Gastroesophageal sphincter (tissue), 4 donors: ENCODE data around the gene TTBK1. TPM values are rescaled to one million over a fixed set of nuclear protein-coding genes. Genes with fewer than 3 reads are reported as not detected.

Source experiments
- ATAC-seq: fragments of 150-250 bp; one replicate; pipeline ENCODE4 v1.9.1; 2016; ENCODE audit warnings: mild to moderate bottlenecking, moderate library complexity
- H3K27ac ChIP-seq, 4 donors: fragments of 200-600 bp; sonication (generic) in 3 of 4; 1 replicate in 3 of 4; 2 replicates in 1 of 4; pipeline ENCODE4 v1.5.1; 2016 to 2019
- H3K27me3 ChIP-seq: fragments of 200-600 bp; sonication (generic); one replicate; pipeline ENCODE4 v1.5.1; 2019
- H3K36me3 ChIP-seq, 2 donors: fragments of 200-600 bp; sonication (generic); one replicate each; pipeline ENCODE4 v1.5.1; 2019; ENCODE audit warnings: control low read depth in 1 of 2
- H3K4me1 ChIP-seq, 3 donors: fragments of 200-600 bp; sonication (generic); 1 replicate in 2 of 3; 2 replicates in 1 of 3; pipeline ENCODE4 v1.5.1; 2016 to 2019; ENCODE audit warnings: control low read depth in 2 of 3
- H3K4me3 ChIP-seq, 2 donors: fragments of 200-600 bp; sonication (generic); one replicate each; pipeline ENCODE4 v1.5.1; 2019; ENCODE audit warnings: mild to moderate bottlenecking in 1 of 2, moderate library complexity in 1 of 2
- H3K9me3 ChIP-seq, 3 donors: fragments of 200-600 bp; sonication (generic); one replicate each; pipeline ENCODE4 v1.5.1; 2017 to 2019; ENCODE audit warnings: control low read depth in 2 of 3
- CTCF ChIP-seq, 4 experiments: fragments of 200-600 bp in 2 of 4; fragments of 450-650 bp in 2 of 4; sonication (generic) in 1 of 4; IDR thresholded peaks; one replicate each; pipeline ENCODE4 v1.5.1; 2017 to 2019; ENCODE audit warnings: antibody characterized with exemption in 4 of 4, mild to moderate bottlenecking in 2 of 4, moderate library complexity in 2 of 4
- EP300 ChIP-seq: sonication (generic); formaldehyde crosslinking; IDR thresholded peaks from one replicate; pipeline ENCODE4 v1.6.1; 2017; ENCODE audit warnings: antibody characterized with exemption, mild to moderate bottlenecking
- POLR2A ChIP-seq, 2 donors: fragments of 450-650 bp; IDR thresholded peaks; one replicate each; pipeline ENCODE4 v1.6.1; 2017; ENCODE audit warnings: antibody characterized with exemption in 2 of 2, mild to moderate bottlenecking in 2 of 2, moderate library complexity in 1 of 2
- POLR2AphosphoS5 ChIP-seq: sonication (generic); formaldehyde crosslinking; IDR thresholded peaks from one replicate; pipeline ENCODE4 v1.6.1; 2017; ENCODE audit warnings: antibody characterized with exemption
- WGBS, 2 donors: methylation state at CpG; one replicate each; pipeline ENCODE4 v1.1.5; 2018; ENCODE audit warnings: low coverage in 1 of 2; 5-methylcytosine and 5-hydroxymethylcytosine counted together
- total RNA-seq, 4 donors: library from RNA; depleted of rRNA; stranded (reverse); fragments of >200 nt; gene quantifications; one replicate each; pipeline ENCODE4 v1.1.0, GENCODE V29; 2016

The TTBK1 gene
- total RNA-seq, 4 donors from 2014 or later: 0.08 to 0.20 TPM; not detected in 2

- no peak for TF ChIP-seq POLR2A (IDR thresholded peaks at IDR 0.05)
- no peak for TF ChIP-seq EP300
- TF ChIP-seq POLR2AphosphoS5: no peak
- TF ChIP-seq CTCF (IDR thresholded peaks at IDR 0.05): no peak
- ATAC-seq: no peak
- Histone ChIP-seq H3K27ac (no peak overlapping the region), H3K27me3 (peaks cover 16% of the 10 kb centered on the region), H3K4me1 (peaks cover 0 to under 1% (median 0%) of the 10 kb centered on the region in 3 donors), H3K9me3 (no peaks in the 10 kb centered on the region), H3K36me3 (no peaks in the 10 kb centered on the region), H3K4me3 (no peak overlapping the region)
- WGBS, 2 donors: 50 to 79% methylated on average over 3 of the region's 3 CpGs
Observed at GRCh38 chr6:43290339-43290904, 47.1 kb downstream of the TTBK1 start.

- no peaks in the 10 kb centered on the region for H3K36me3 ChIP-seq
- WGBS, 2 donors: 56 to 100% methylated on average over 1 to 5 of the region's 6 CpGs
- H3K4me1 ChIP-seq: no peaks in the 10 kb centered on the region
- no peak for ATAC-seq
- H3K9me3 ChIP-seq: no peaks in the 10 kb centered on the region
- no peak overlapping the region for H3K4me3 ChIP-seq
- H3K27ac ChIP-seq: no peak overlapping the region
- TF ChIP-seq POLR2A (IDR thresholded peaks at IDR 0.05) (no peak), POLR2AphosphoS5 (no peak), EP300 (no peak), CTCF (IDR thresholded peaks at IDR 0.05) (no peak)
- peaks cover 11% of the 10 kb centered on the region for H3K27me3 ChIP-seq
Observed at GRCh38 chr6:43290905-43291355, 47.6 kb downstream of the TTBK1 start.

GRCh38 chr6:43291708-43292107, 48.4 kb downstream of the TTBK1 start:
- TF ChIP-seq POLR2AphosphoS5 (no peak), EP300 (no peak), CTCF (IDR thresholded peaks at IDR 0.05) (no peak), POLR2A (IDR thresholded peaks at IDR 0.05) (no peak)
- no peaks in the 10 kb centered on the region for H3K36me3 ChIP-seq
- no peaks in the 10 kb centered on the region for H3K9me3 ChIP-seq
- peaks cover 3% of the 10 kb centered on the region for H3K27me3 ChIP-seq
- H3K4me1 ChIP-seq: no peaks in the 10 kb centered on the region
- no peak overlapping the region for H3K4me3 ChIP-seq
- no peak for ATAC-seq
- 91 to 94% methylated on average over 2 of the region's 2 CpGs for WGBS, 2 donors
- H3K27ac ChIP-seq: no peak overlapping the region

GRCh38 chr6:43292341-43292740, 49.1 kb downstream of the TTBK1 start:
- no peak for ATAC-seq

More at GRCh38 chr6:43292341-43292740, 49.1 kb downstream of the TTBK1 start:
- H3K27ac ChIP-seq: no peak overlapping the region
- H3K4me1 ChIP-seq: no peaks in the 10 kb centered on the region
- TF ChIP-seq EP300 (no peak), POLR2AphosphoS5 (no peak), CTCF (IDR thresholded peaks at IDR 0.05) (no peak), POLR2A (IDR thresholded peaks at IDR 0.05) (no peak)
- no peak overlapping the region for H3K4me3 ChIP-seq
- WGBS, 2 donors: 92% methylated on average over 2 of the region's 6 CpGs; no CpG with 5 or more reads in 1 of the 2 donors
- no peaks in the 10 kb centered on the region for H3K27me3 ChIP-seq
- no peaks in the 10 kb centered on the region for H3K36me3 ChIP-seq
- H3K9me3 ChIP-seq: no peaks in the 10 kb centered on the region
